ENCODE measurements around the gene RTL5.

DNA sequence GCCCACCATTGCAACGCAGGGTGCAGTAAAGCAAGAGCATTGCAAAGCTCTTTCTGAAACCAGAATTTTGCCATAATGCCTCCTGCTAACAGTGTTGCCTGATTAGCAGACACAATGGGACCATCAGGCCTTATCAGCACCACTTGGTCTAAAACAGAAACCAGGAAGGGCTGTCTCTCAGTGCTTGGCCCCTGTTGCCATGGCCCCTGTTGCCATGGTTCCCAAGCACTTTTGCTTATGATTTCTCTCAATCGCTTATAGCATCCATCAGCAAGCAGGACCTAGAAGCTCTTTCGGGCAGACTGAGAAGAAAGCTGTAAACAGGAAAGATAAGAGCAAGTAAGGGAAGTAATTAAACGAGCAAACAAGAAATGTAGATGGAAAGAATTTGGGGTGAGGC, 36.8 kb downstream of the RTL5 start:
- TF ChIP-seq, protein P1, sequence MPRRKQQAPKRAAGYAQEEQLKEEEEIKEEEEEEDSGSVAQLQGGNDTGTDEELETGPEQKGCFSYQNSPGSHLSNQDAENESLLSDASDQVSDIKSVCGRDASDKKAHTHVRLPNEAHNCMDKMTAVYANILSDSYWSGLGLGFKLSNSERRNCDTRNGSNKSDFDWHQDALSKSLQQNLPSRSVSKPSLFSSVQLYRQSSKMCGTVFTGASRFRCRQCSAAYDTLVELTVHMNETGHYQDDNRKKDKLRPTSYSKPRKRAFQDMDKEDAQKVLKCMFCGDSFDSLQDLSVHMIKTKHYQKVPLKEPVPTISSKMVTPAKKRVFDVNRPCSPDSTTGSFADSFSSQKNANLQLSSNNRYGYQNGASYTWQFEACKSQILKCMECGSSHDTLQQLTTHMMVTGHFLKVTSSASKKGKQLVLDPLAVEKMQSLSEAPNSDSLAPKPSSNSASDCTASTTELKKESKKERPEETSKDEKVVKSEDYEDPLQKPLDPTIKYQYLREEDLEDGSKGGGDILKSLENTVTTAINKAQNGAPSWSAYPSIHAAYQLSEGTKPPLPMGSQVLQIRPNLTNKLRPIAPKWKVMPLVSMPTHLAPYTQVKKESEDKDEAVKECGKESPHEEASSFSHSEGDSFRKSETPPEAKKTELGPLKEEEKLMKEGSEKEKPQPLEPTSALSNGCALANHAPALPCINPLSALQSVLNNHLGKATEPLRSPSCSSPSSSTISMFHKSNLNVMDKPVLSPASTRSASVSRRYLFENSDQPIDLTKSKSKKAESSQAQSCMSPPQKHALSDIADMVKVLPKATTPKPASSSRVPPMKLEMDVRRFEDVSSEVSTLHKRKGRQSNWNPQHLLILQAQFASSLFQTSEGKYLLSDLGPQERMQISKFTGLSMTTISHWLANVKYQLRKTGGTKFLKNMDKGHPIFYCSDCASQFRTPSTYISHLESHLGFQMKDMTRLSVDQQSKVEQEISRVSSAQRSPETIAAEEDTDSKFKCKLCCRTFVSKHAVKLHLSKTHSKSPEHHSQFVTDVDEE (CRISPR knock-in tag; IDR thresholded peaks at IDR 0.05), result no peak
- TF ChIP-seq ARNTL (CRISPR knock-in tag; IDR thresholded peaks at IDR 0.05; ENCODE audit: borderline replicate concordance, low read depth), result no peak
- TF ChIP-seq ESRRG (CRISPR knock-in tag; IDR thresholded peaks at IDR 0.05), result no peak
- TF ChIP-seq RARB (CRISPR knock-in tag; IDR thresholded peaks at IDR 0.05), result no peak
- TF ChIP-seq BACH2 (CRISPR knock-in tag; IDR thresholded peaks at IDR 0.05; ENCODE audit: borderline replicate concordance), result no peak
- TF ChIP-seq, protein P2, sequence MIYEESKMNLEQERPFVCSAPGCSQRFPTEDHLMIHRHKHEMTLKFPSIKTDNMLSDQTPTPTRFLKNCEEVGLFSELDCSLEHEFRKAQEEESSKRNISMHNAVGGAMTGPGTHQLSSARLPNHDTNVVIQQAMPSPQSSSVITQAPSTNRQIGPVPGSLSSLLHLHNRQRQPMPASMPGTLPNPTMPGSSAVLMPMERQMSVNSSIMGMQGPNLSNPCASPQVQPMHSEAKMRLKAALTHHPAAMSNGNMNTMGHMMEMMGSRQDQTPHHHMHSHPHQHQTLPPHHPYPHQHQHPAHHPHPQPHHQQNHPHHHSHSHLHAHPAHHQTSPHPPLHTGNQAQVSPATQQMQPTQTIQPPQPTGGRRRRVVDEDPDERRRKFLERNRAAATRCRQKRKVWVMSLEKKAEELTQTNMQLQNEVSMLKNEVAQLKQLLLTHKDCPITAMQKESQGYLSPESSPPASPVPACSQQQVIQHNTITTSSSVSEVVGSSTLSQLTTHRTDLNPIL (CRISPR knock-in tag; IDR thresholded peaks at IDR 0.05; ENCODE audit: low read depth), result no peak
- TF ChIP-seq ZC3H10 (CRISPR knock-in tag; IDR thresholded peaks at IDR 0.05), result no peak
- TF ChIP-seq TOX (CRISPR knock-in tag; IDR thresholded peaks at IDR 0.05; ENCODE audit: borderline replicate concordance), result no peak
- no peak for TF ChIP-seq SNAI2 (CRISPR knock-in tag; IDR thresholded peaks at IDR 0.05)
- TF ChIP-seq, protein P3, sequence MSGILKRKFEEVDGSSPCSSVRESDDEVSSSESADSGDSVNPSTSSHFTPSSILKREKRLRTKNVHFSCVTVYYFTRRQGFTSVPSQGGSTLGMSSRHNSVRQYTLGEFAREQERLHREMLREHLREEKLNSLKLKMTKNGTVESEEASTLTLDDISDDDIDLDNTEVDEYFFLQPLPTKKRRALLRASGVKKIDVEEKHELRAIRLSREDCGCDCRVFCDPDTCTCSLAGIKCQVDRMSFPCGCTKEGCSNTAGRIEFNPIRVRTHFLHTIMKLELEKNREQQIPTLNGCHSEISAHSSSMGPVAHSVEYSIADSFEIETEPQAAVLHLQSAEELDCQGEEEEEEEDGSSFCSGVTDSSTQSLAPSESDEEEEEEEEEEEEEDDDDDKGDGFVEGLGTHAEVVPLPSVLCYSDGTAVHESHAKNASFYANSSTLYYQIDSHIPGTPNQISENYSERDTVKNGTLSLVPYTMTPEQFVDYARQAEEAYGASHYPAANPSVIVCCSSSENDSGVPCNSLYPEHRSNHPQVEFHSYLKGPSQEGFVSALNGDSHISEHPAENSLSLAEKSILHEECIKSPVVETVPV (CRISPR knock-in tag; IDR thresholded peaks at IDR 0.05), result no peak
- TF ChIP-seq CSDC2 (CRISPR knock-in tag; IDR thresholded peaks at IDR 0.05), result no peak
- TF ChIP-seq, protein P4, sequence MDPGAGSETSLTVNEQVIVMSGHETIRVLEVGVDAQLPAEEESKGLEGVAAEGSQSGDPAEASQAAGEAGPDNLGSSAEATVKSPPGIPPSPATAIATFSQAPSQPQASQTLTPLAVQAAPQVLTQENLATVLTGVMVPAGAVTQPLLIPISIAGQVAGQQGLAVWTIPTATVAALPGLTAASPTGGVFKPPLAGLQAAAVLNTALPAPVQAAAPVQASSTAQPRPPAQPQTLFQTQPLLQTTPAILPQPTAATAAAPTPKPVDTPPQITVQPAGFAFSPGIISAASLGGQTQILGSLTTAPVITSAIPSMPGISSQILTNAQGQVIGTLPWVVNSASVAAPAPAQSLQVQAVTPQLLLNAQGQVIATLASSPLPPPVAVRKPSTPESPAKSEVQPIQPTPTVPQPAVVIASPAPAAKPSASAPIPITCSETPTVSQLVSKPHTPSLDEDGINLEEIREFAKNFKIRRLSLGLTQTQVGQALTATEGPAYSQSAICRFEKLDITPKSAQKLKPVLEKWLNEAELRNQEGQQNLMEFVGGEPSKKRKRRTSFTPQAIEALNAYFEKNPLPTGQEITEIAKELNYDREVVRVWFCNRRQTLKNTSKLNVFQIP (CRISPR knock-in tag; IDR thresholded peaks at IDR 0.05; ENCODE audit: borderline replicate concordance, low read depth), result no peak
